ENCODE results near the gene LMAN2.

GRCh38 chr5:177378884-177379883 is 27.7 kb upstream of the LMAN2 start:
- TF ChIP-seq, protein P1, sequence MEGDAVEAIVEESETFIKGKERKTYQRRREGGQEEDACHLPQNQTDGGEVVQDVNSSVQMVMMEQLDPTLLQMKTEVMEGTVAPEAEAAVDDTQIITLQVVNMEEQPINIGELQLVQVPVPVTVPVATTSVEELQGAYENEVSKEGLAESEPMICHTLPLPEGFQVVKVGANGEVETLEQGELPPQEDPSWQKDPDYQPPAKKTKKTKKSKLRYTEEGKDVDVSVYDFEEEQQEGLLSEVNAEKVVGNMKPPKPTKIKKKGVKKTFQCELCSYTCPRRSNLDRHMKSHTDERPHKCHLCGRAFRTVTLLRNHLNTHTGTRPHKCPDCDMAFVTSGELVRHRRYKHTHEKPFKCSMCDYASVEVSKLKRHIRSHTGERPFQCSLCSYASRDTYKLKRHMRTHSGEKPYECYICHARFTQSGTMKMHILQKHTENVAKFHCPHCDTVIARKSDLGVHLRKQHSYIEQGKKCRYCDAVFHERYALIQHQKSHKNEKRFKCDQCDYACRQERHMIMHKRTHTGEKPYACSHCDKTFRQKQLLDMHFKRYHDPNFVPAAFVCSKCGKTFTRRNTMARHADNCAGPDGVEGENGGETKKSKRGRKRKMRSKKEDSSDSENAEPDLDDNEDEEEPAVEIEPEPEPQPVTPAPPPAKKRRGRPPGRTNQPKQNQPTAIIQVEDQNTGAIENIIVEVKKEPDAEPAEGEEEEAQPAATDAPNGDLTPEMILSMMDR (IDR thresholded peaks at IDR 0.05; ENCODE audit: low read length) = no peak
- no peak for TF ChIP-seq EZH2 (IDR thresholded peaks at IDR 0.05; ENCODE audit: borderline replicate concordance, low read length)
